Left hindlimb (tissue), 1 donor: ENCODE data around the gene TTYH1.

Experiments used
- DNase-seq: peaks from one replicate; pipeline ENCODE4 v3.0.0-alpha.2; 2018

TTYH1 gene

DNA sequence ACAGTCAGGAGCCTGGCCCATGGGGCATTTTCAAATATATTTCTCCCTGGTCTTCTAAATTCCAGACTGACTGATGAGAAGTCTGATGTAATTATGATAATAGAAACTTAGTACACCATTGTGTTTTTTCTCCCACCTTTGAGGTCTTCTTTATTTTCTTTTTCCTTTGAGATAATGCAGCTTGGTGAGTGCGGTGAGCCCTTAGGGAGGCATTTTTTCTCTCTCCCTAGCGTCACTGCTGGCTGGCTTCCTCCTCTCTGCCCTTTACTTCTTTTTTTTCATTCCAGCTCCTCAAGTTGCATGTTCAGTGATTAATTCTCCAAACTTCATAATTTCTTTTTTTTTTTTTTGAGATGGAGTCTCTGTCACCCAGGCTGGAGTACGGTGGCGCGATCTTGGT, 70.6 kb downstream of the TTYH1 start:
- no peak for DNase-seq
